ENCODE measurements around the gene MIEF2.

- TF ChIP-seq CTCF (IDR thresholded peaks at IDR 0.05 in 4 of 5, conservative IDR thresholded peaks at IDR 0.05 in 1 of 5): no peak
- no peak for TF ChIP-seq POLR2A (IDR thresholded peaks at IDR 0.05)
These were observed 669 bp downstream of the MIEF2 start for GRCh38 chr17:18261146-18261515.

Measured in gastrocnemius medialis (tissue), 4 donors.